ENCODE data around the gene MCU.

Gene MCU

GRCh38 chr10:72831696-72832409, 139.9 kb downstream of the MCU start:
- POLR2A ChIA-PET (ENCODE audit: low non-redundant PET) = no interaction called here
- CTCF ChIA-PET = interaction anchor here (0.9 to 1.5 kb wide), 2 partner anchors 49 to 137 kb away, joined by 4 to 5 read pairs; no protein-coding TSS in a partner anchor
- TF ChIP-seq CTCF (conservative IDR thresholded peaks at IDR 0.05; ENCODE audit: low read depth) = no peak
- no peak for DNase-seq (ENCODE audit: low spot score)
- H3K27ac ChIP-seq = no peak overlapping the region

DNA sequence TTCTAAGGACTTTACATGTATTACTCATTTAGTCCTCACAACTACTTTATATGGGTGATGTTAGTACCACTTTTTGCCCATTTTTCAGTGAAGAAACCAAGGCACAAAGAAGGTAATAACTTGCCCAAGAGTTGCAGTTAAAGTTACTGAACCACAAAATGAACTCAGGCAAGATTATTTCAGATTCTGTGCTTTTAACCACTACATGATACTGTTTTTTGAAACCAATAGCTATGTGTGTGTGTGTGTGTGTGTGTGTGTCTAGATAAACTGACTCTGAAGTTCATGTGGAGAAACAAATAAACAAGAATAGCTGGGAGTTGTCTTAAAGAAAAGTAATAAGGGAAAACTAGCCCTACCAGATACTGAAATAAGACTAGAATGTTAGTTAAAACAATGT, 140.8 kb downstream of the MCU start:
- POLR2A ChIA-PET (ENCODE audit: low non-redundant PET) = interaction anchor here (0.6 kb wide), 1 partner anchor 1027 kb away, joined by 3 read pairs; no protein-coding TSS in a partner anchor
- no peak for DNase-seq (ENCODE audit: low spot score)
- CTCF ChIA-PET = interaction anchor here (0.7 to 2.7 kb wide), 4 partner anchors 83 to 468 kb away, joined by 3 to 15 read pairs (median 4); no protein-coding TSS in a partner anchor
- no peak for TF ChIP-seq CTCF (conservative IDR thresholded peaks at IDR 0.05; ENCODE audit: low read depth)
- no peak overlapping the region for H3K27ac ChIP-seq

DNA sequence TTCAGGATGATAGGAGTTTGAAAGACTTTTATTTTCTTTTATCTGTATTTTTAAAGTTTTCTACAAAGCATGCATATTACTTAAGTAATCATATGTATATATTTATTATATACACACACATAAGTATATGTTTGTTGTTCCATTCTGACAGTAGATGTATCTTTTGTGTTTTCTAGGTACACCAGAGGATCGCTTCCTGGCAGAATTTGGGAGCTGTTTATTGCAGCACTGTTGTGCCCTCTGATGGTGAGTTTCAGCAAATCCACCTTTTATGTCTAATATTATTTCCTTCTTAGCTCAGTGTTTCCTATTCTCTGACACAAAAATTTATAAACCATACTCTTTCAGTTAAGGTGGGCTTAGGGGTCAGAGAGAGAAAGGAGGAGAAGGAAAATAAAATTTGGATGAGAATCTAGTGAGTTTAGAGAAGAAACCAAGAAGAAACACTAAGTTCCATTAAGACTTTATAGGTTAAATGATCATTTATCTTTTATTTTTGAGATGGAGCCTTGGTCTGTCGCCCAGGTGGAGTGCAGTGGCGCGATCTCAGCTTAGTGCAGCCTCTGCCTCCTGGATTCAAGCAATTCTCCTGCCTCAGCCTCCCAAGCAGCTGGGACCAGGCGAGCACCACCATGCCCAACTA, 142.4 kb downstream of the MCU start:
- peak; percentile 60 for TF ChIP-seq CTCF (conservative IDR thresholded peaks at IDR 0.05; ENCODE audit: low read depth)
- no peak overlapping the region for H3K27ac ChIP-seq
- POLR2A ChIA-PET (ENCODE audit: low non-redundant PET) = no interaction called here
- peak; percentile 46 for DNase-seq (ENCODE audit: low spot score)
- CTCF ChIA-PET = interaction anchor here (0.5 to 2.7 kb wide), 22 partner anchors 14 to 475 kb away, joined by 3 to 17 read pairs (median 4); no protein-coding TSS in a partner anchor

DNA sequence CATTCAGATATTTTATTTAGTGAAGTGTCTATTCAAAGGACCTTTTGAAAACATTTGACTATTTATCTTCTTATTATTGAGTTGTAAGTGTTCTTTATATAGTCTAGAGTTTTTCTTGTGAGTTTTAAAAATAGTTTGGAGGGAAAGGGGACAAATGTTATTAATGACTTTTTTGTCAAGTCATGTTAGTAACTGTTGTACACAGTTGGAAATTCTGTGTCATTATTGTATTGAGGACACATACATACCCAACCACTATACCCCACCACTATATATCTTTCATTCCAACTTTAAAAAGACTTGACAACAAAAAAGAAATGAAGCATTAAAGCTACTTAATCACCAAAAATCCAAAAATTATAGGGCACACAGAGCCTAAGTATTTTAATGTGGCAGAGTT, 148.4 kb downstream of the MCU start:
- CTCF ChIA-PET = interaction anchor here (0.6 to 0.9 kb wide), 2 partner anchors 37 to 479 kb away, joined by 3 to 4 read pairs; no protein-coding TSS in a partner anchor
- no peak for TF ChIP-seq CTCF (conservative IDR thresholded peaks at IDR 0.05; ENCODE audit: low read depth)
- POLR2A ChIA-PET (ENCODE audit: low non-redundant PET) = no interaction called here
- no peak for DNase-seq (ENCODE audit: low spot score)
- H3K27ac ChIP-seq = no peak overlapping the region

DNA sequence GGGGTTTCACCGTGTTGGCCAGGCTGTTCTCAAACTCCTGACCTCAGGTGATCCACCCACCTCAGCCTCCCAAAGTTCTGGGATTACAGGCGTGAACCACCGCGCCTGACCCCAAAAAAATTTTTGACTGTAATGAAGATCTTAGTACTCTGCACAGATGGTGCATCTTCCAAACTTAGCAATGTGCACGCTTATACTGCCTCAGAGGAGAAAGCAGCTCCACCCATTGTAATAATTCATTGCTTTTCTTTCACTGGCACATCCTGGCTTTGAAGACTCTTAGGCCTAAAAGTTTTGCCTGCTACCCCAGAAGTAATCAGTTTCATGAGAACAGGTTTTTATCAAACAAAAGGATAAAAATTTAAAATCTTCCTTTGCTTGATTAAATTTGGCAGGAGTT, 149.5 kb downstream of the MCU start:
- POLR2A ChIA-PET (ENCODE audit: low non-redundant PET) = no interaction called here
- H3K27ac ChIP-seq = no peak overlapping the region; the same call in 1 of the 2 replicates
- CTCF ChIA-PET = no interaction called here
- no peak for DNase-seq (ENCODE audit: low spot score)
- no peak for TF ChIP-seq CTCF (conservative IDR thresholded peaks at IDR 0.05; ENCODE audit: low read depth)

- DNase-seq (ENCODE audit: low spot score) = no peak
- ChIA-PET POLR2A (ENCODE audit: low non-redundant PET) (no interaction called here), CTCF (no interaction called here)
- TF ChIP-seq CTCF (conservative IDR thresholded peaks at IDR 0.05; ENCODE audit: low read depth) = no peak
- H3K27ac ChIP-seq = no peak overlapping the region
Observed at GRCh38 chr10:72842164-72842563, 150.2 kb downstream of the MCU start.

Data from RWPE1 (cell line).